ENCODE results near the gene CXXC1. TPM values are rescaled to one million over a fixed set of nuclear protein-coding genes. Genes with fewer than 3 reads are reported as not detected.

CXXC1 gene
- total and polyA plus RNA-seq, 2 of the 13 experiments (the other 11 are each of a cell fraction or from before 2014, with no cell fraction given): 32.9 to 39.0 TPM

GRCh38 chr18:50287441-50288347 lies at the start of gene CXXC1 (continued):
- TF ChIP-seq, protein P1, sequence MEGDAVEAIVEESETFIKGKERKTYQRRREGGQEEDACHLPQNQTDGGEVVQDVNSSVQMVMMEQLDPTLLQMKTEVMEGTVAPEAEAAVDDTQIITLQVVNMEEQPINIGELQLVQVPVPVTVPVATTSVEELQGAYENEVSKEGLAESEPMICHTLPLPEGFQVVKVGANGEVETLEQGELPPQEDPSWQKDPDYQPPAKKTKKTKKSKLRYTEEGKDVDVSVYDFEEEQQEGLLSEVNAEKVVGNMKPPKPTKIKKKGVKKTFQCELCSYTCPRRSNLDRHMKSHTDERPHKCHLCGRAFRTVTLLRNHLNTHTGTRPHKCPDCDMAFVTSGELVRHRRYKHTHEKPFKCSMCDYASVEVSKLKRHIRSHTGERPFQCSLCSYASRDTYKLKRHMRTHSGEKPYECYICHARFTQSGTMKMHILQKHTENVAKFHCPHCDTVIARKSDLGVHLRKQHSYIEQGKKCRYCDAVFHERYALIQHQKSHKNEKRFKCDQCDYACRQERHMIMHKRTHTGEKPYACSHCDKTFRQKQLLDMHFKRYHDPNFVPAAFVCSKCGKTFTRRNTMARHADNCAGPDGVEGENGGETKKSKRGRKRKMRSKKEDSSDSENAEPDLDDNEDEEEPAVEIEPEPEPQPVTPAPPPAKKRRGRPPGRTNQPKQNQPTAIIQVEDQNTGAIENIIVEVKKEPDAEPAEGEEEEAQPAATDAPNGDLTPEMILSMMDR (CRISPR knock-in tag; IDR thresholded peaks at IDR 0.05): peak; percentile 78
- peak; percentile 29 for TF ChIP-seq ZMAT3 (CRISPR knock-in tag; conservative IDR thresholded peaks at IDR 0.05)
- TF ChIP-seq NFYC (CRISPR knock-in tag; IDR thresholded peaks at IDR 0.05): peak; percentile 61
- peak; percentile 73; the same call in 1 of the 2 replicates for TF ChIP-seq ZBTB21 (CRISPR knock-in tag; IDR thresholded peaks at IDR 0.05)
- peak; percentile 62; the same call in 1 of the 2 replicates for TF ChIP-seq HIVEP1 (CRISPR knock-in tag; IDR thresholded peaks at IDR 0.05)
- TF ChIP-seq MNT (IDR thresholded peaks at IDR 0.05): peak; percentile 42; the same call in 1 of the 2 replicates
- TF ChIP-seq ZNF644 (CRISPR knock-in tag; IDR thresholded peaks at IDR 0.05; ENCODE audit: low read depth): peak; percentile 2; the same call in 1 of the 2 replicates
- no peak for TF ChIP-seq ZFYVE20 (CRISPR knock-in tag; IDR thresholded peaks at IDR 0.05; ENCODE audit: borderline replicate concordance, low read depth)
- no peak for TF ChIP-seq RCOR2 (CRISPR knock-in tag; IDR thresholded peaks at IDR 0.05)
- no peak for TF ChIP-seq ARNT (IDR thresholded peaks at IDR 0.05)
- no peak for TF ChIP-seq ZSCAN5A (CRISPR knock-in tag; IDR thresholded peaks at IDR 0.05; ENCODE audit: borderline replicate concordance)
- 0 out of 2 replicates have a peak, but pooled peaks have one; percentile 39 for TF ChIP-seq MXD3 (CRISPR knock-in tag; IDR thresholded peaks at IDR 0.05)
- TF ChIP-seq, protein P2, sequence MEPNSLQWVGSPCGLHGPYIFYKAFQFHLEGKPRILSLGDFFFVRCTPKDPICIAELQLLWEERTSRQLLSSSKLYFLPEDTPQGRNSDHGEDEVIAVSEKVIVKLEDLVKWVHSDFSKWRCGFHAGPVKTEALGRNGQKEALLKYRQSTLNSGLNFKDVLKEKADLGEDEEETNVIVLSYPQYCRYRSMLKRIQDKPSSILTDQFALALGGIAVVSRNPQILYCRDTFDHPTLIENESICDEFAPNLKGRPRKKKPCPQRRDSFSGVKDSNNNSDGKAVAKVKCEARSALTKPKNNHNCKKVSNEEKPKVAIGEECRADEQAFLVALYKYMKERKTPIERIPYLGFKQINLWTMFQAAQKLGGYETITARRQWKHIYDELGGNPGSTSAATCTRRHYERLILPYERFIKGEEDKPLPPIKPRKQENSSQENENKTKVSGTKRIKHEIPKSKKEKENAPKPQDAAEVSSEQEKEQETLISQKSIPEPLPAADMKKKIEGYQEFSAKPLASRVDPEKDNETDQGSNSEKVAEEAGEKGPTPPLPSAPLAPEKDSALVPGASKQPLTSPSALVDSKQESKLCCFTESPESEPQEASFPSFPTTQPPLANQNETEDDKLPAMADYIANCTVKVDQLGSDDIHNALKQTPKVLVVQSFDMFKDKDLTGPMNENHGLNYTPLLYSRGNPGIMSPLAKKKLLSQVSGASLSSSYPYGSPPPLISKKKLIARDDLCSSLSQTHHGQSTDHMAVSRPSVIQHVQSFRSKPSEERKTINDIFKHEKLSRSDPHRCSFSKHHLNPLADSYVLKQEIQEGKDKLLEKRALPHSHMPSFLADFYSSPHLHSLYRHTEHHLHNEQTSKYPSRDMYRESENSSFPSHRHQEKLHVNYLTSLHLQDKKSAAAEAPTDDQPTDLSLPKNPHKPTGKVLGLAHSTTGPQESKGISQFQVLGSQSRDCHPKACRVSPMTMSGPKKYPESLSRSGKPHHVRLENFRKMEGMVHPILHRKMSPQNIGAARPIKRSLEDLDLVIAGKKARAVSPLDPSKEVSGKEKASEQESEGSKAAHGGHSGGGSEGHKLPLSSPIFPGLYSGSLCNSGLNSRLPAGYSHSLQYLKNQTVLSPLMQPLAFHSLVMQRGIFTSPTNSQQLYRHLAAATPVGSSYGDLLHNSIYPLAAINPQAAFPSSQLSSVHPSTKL (CRISPR knock-in tag; IDR thresholded peaks at IDR 0.05): peak; percentile 8; the same call in 1 of the 2 replicates
- peak; percentile 76; the same call in 1 of the 2 replicates for TF ChIP-seq ZNF556 (CRISPR knock-in tag; IDR thresholded peaks at IDR 0.05; ENCODE audit: borderline replicate concordance)
